Measurements from ENCODE around the gene C1orf232. TPM values are rescaled to one million over a fixed set of nuclear protein-coding genes. Genes with fewer than 3 reads are reported as not detected.

The C1orf232 gene
- total RNA-seq (2022; extraction: Qiagen RNA extraction; ENCODE audit: low read depth): not detected in 5 replicates

DNA sequence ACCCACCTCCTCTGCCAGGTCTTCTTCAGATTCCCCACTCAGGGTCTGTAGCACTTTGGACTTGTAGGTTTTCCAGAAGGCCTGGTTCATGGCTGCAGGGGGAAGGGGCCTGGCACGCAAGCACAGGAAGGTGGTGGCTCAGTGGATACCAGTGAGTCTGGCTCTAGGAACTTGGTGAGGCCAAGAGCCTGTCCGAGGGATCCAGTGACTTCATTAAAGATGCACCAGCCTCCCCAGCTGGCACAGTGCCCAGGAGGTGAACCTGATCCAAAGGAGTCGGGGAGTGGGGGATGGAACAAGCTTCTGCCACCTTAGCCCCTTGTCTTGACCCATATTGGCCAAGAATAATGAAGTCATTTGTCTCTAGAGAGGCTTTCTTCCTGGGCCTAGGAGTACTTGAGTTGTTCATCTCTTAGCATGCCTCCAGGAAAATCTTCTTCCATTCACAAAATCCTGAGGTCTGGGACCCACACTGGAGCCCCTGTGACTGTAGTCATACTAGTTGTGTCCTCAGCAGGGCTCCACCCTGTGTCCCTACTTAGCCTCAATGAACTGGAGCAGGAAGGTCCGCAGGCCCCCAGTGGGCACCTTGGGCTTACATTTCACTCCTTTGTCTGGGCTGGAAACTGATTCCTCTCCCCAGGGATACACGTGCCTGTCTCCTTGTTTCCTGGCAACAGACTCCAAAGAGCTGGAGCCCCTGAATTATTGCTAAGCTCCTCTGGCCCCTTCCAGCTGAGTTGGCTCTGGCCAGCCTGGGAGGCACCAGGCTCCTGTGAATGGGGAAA is at the start of gene C1orf232:
C1orf232 (minus strand) TSS at position 554 of the 788 bp plus-strand sequence; CDS start at position 90, 464 bp downstream.

DNA sequence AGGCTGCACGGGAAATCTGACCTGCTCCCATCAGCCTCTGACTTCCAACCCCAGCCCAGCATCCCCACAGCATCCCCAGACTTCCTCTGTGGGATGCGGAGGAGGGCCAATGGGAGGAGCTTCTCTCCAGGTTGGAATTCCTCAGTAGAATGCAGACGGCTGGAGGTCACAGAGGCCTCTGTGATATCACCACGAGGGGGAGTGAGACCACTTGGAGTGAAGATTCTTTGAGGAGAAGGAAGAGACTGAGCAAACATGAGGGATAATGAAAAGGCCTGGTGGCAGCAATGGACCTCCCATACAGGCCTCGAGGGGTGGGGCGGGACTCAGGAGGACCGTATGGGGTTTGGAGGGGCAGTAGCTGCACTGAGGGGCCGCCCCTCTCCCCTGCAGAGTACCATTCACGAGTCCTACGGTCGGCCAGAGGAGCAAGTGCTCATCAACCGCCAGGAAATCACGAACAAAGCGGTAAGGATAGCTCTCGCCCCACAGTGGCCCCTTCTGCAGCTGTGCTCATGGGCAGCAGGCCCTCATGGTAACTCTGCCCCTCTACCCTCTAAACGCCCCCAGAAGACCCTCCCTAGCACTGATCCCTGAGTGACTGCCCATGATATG is 21.7 kb upstream of the C1orf232 start, which contains the start of gene CATSPER4:
CATSPER4 (plus strand) TSS at position 230 of the 615 bp plus-strand sequence; CDS start at position 256, 26 bp downstream.

DNA sequence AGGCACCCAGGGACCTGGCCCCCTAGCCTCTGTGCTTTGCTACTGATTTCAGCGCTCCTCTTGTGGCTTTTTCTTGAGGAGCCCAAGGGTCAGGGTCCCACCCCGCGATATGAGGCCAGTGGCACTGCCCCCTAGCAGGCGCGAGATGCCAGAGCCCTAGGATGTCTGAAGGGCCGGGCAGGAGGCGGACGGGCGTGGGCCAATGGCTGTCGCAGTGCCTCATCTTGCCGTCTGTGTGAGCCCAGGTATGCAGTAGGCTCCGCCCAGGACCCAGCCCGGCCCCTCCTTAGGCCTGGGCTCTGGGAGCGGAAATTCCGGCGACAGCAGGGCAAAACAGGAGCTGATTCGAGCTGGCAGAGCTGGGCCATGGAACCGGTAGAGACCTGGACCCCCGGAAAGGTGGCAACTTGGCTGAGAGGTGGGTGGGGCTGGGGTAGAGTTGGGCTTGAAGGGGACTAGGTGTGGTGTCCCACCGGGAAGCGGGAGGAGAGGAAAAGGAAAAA is 8.5 kb upstream of the C1orf232 start, which contains the start of gene CNKSR1:
CNKSR1 (plus strand) TSS at position 310 of the 503 bp plus-strand sequence; CDS start at position 367, 57 bp downstream.

DNA sequence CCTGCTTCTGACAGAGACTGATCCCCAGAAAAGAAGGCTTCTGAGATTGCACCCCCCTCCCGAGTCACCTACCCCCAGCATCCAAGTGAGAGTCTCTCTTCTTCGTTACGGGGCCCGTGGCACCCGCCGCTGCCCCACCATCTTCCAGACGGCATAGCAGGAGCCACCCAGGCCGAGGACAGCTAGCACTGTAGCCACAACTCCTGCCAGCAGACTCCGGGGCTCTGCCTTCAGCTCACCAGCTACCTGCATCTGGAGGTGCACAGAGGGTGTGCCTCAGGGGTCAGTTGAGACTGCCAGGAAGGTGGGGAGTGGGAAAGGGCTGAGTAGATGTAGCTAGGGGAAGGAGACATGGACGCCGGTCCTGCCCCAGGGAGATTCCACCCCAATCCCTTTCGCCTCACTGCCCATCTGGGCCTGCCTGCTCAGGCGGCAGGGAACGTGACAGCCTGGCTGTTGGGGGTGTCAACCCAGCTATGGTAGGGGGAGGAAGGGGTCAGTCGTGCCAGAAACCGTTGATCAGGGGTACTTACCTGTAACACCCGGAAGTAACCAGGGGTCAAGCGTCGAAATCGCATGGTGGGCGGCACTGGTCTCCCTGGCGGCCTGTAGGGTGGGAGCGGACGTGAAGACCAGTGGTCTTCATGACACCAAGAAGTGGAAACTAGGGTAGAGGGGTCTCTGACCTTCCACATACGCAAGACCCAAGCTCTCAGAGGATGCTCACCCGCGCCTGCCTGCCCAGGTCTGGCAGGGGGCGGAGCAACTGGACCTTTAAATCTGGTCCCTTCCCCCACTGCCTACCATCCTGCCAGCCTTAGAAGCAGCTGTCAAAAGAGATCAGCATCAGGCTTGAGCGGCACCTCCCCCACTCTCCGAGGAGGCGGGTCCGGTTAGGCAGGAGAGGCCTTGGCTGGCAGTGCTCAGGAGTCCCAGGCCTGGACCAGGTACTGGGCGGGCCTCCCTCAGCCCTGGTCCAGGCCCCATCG is 2.6 kb upstream of the C1orf232 start, which contains the start of gene ZNF593OS:
ZNF593OS (minus strand) TSS at position 749 of the 989 bp plus-strand sequence; CDS start at position 578, 171 bp downstream.

DNA sequence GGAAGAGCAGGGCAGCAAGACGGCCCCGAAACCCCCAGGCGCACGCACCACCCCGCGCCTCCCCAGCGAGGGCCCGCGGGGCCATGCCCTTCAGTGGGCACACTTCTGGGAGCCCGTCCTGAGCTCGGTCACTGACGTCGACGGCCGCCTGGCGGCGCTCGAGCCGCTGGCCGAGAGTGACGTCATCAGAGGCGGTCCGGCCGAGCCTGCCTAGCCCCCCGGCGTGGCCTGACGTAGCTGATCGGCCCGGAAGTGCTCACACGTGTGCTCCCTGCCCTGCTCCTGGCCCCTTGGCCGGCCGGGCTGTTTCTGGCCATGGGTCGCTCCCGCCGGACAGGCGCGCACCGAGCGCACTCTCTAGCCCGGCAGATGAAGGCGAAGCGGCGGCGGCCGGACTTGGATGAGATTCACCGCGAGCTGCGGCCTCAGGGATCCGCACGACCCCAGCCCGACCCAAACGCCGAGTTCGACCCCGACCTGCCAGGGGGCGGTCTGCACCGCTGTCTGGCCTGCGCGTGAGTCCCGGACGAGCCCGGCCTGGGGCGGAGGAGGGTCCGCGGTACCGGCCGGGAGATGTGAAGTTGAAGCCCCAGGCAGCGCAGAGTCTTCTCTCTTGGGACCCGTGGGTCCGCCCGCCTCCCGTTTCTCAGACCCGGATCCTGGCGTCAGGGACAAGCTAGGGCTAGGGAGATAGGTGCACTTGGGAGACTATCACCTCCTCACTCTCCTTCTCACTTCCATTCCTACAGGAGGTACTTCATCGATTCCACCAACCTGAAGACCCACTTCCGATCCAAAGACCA is 1.1 kb upstream of the C1orf232 start, which contains the start of gene ZNF593:
ZNF593 (plus strand) TSS at position 240 of the 803 bp plus-strand sequence; CDS start at position 316, 76 bp downstream.

DNA sequence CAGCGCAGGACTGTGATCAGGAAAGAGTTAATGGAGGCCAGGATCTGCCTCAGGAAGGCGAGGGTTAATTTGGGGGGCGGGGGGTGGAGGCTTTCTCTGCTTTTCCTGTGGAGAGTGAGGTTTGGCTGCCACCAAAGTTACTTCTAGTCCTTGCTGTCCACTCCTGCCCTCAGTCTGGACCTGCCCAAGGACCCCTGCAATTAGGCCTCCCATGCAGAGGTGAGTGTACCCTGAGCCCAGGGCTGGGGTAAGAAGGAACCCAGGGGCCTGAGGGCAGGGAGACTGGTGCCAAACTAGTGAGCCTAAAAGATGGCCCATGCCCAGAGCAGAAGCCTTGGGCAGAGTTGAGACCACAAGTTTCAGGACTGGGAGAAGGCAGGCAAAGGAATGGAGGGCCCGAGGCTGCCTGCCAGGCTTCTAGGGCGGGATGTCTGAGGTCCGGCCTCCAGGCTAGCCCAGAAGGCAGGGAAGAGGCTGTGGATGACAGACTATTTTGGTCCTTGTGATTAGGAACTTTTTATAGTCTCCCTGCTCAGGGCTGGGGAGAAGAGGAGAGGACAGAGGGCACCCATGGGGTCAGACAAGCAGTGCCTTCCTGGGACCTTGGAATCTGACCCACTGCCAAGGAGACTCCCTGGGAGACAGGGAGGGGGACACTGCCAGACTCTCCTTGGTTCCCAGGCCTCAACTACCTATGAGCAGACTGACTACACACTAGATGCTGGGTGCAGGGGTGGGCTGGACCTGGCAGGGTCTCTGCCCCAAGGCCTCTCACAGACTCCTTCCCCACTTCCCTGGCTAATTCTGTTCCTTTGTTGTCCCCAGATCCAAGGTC is 9.6 kb downstream of the C1orf232 start, which contains the start of gene FAM110D:
FAM110D (plus strand) TSS at position 172 of the 835 bp plus-strand sequence. CDS start 2,213 bp downstream, outside the sequence.

Other genes starting within 250 kb of the C1orf232 start
- 6.1 to 8.5 TPM (median 8.2 TPM) in 5 replicates for gene PAFAH2, start 170.9 kb downstream of the C1orf232 start, total RNA-seq (2022; extraction: Qiagen RNA extraction; ENCODE audit: low read depth)
- 0.08 TPM in 1 of 5 replicates, not detected in the others for gene EXTL1, start 147.2 kb downstream of the C1orf232 start, total RNA-seq (2022; extraction: Qiagen RNA extraction; ENCODE audit: low read depth)
- gene SLC30A2, start 122.8 kb downstream of the C1orf232 start, total RNA-seq (2022; extraction: Qiagen RNA extraction; ENCODE audit: low read depth): 0.19 to 0.40 TPM (median 0.31 TPM) in 5 replicates
- 0.70 to 1.5 TPM (median 1.2 TPM) in 5 replicates for gene TRIM63, start 101.3 kb downstream of the C1orf232 start, total RNA-seq (2022; extraction: Qiagen RNA extraction; ENCODE audit: low read depth)
- gene PDIK1L, start 57.1 kb downstream of the C1orf232 start, total RNA-seq (2022; extraction: Qiagen RNA extraction; ENCODE audit: low read depth): 1.6 to 2.1 TPM (median 2.0 TPM) in 5 replicates
- gene FAM110D, start 9.9 kb downstream of the C1orf232 start, total RNA-seq (2022; extraction: Qiagen RNA extraction; ENCODE audit: low read depth): 0.07 to 0.10 TPM (median 0.08 TPM) in 3 of 5 replicates, not detected in the others
- 54.0 to 67.0 TPM (median 63.2 TPM) in 5 replicates for gene ZNF593, start 945 bp upstream of the C1orf232 start, total RNA-seq (2022; extraction: Qiagen RNA extraction; ENCODE audit: low read depth)
- gene ZNF593OS, start 2.9 kb upstream of the C1orf232 start, total RNA-seq (2022; extraction: Qiagen RNA extraction; ENCODE audit: low read depth): 0.26 to 0.31 TPM in 2 of 5 replicates, not detected in the others
- 0.20 to 0.50 TPM (median 0.32 TPM) in 5 replicates for gene CNKSR1, start 8.5 kb upstream of the C1orf232 start, total RNA-seq (2022; extraction: Qiagen RNA extraction; ENCODE audit: low read depth)
- not detected in 5 replicates for gene CATSPER4, start 21.6 kb upstream of the C1orf232 start, total RNA-seq (2022; extraction: Qiagen RNA extraction; ENCODE audit: low read depth)
- gene CEP85, start 65.2 kb upstream of the C1orf232 start, total RNA-seq (2022; extraction: Qiagen RNA extraction; ENCODE audit: low read depth): 10.3 to 13.3 TPM (median 12.5 TPM) in 5 replicates
- gene SH3BGRL3, start 111.1 kb upstream of the C1orf232 start, total RNA-seq (2022; extraction: Qiagen RNA extraction; ENCODE audit: low read depth): 111 to 165 TPM (median 137 TPM) in 5 replicates
- 12.5 to 15.2 TPM (median 14.8 TPM) in 5 replicates for gene UBXN11, start 137.7 kb upstream of the C1orf232 start, total RNA-seq (2022; extraction: Qiagen RNA extraction; ENCODE audit: low read depth)
- not detected in 5 replicates for gene CD52, start 149.0 kb upstream of the C1orf232 start, total RNA-seq (2022; extraction: Qiagen RNA extraction; ENCODE audit: low read depth)
- 1.4 to 2.1 TPM (median 1.6 TPM) in 5 replicates for gene CRYBG2, start 185.2 kb upstream of the C1orf232 start, total RNA-seq (2022; extraction: Qiagen RNA extraction; ENCODE audit: low read depth)
- gene ZNF683, start 203.8 kb upstream of the C1orf232 start, total RNA-seq (2022; extraction: Qiagen RNA extraction; ENCODE audit: low read depth): not detected in 5 replicates
- 0.03 TPM in 1 of 5 replicates, not detected in the others for gene LIN28A, start 241.9 kb upstream of the C1orf232 start, total RNA-seq (2022; extraction: Qiagen RNA extraction; ENCODE audit: low read depth)